HepG2 (cell line): Measurements from ENCODE around the gene IL6R. TPM values are rescaled to one million over a fixed set of nuclear protein-coding genes. Genes with fewer than 3 reads are reported as not detected.

Experiments used
- ADNP ChIP-seq: sonication (generic); formaldehyde crosslinking; IDR thresholded peaks from 2 replicates; pipeline ENCODE4 v1.4.0; 2020; ENCODE audit warnings: missing genetic modification reagents
- E2F5 ChIP-seq: sonication (generic); formaldehyde crosslinking; conservative IDR thresholded peaks from 2 replicates; pipeline ENCODE4 v1.4.0; 2020; ENCODE audit warnings: missing genetic modification reagents
- FIP1L1 ChIP-seq: fragments of 200-400 bp; formaldehyde crosslinking; IDR thresholded peaks from 2 replicates; pipeline ENCODE4 v1.6.1; 2018; ENCODE audit warnings: low read depth, mild to moderate bottlenecking, low read length, moderate library complexity, borderline replicate concordance; ENCODE audit not compliant: insufficient read depth
- FOXO1 ChIP-seq: sonication (generic); formaldehyde crosslinking; IDR thresholded peaks from 2 replicates; pipeline ENCODE4 v1.4.0; 2020; ENCODE audit warnings: missing genetic modification reagents
- MTA1 ChIP-seq: sonication (generic); formaldehyde crosslinking; IDR thresholded peaks from 2 replicates; pipeline ENCODE4 v1.4.0; 2020; ENCODE audit warnings: missing genetic modification reagents, mild to moderate bottlenecking, borderline replicate concordance
- NBN ChIP-seq: fragments of 450-650 bp; conservative IDR thresholded peaks from 2 replicates; pipeline ENCODE4 v1.6.1; 2017
- NCOA5 ChIP-seq: sonication (generic); formaldehyde crosslinking; IDR thresholded peaks from 2 replicates; pipeline ENCODE4 v1.4.0; 2020; ENCODE audit warnings: missing genetic modification reagents
- NFKBIZ ChIP-seq: IDR thresholded peaks from 2 replicates; pipeline ENCODE4 v1.6.1; 2018; ENCODE audit warnings: missing genetic modification reagents, missing compliant biosample characterization
- PITX1 ChIP-seq: sonication (generic); formaldehyde crosslinking; IDR thresholded peaks from 2 replicates; pipeline ENCODE4 v1.5.1; 2020; ENCODE audit warnings: mild to moderate bottlenecking, missing genetic modification reagents
- RFX3 ChIP-seq: IDR thresholded peaks from 2 replicates; pipeline ENCODE4 v1.6.1; 2016; ENCODE audit warnings: missing biosample characterization, missing genetic modification reagents
- SIN3B ChIP-seq: fragments of 150-350 bp; IDR thresholded peaks from 2 replicates; pipeline ENCODE4 v1.6.1; 2014; ENCODE audit warnings: low read length
- SIX1 ChIP-seq: sonication (generic); formaldehyde crosslinking; IDR thresholded peaks from 2 replicates; pipeline ENCODE4 v1.4.0; 2020; ENCODE audit warnings: missing genetic modification reagents, borderline replicate concordance
- SP2 ChIP-seq: sonication (generic); formaldehyde crosslinking; IDR thresholded peaks from 2 replicates; pipeline ENCODE4 v1.5.1; 2020; ENCODE audit warnings: mild to moderate bottlenecking, missing genetic modification reagents
- ZBTB46 ChIP-seq: sonication (generic); formaldehyde crosslinking; IDR thresholded peaks from 2 replicates; pipeline ENCODE4 v1.4.0; 2020; ENCODE audit warnings: mild to moderate bottlenecking, missing genetic modification reagents, borderline replicate concordance
- ZNF101 ChIP-seq: sonication (generic); formaldehyde crosslinking; IDR thresholded peaks from 2 replicates; pipeline ENCODE4 v1.4.0; 2020; ENCODE audit warnings: mild to moderate bottlenecking, low read depth, missing genetic modification reagents, borderline replicate concordance
- ZNF772 ChIP-seq: sonication (generic); formaldehyde crosslinking; IDR thresholded peaks from 2 replicates; pipeline ENCODE4 v1.5.0; 2020; ENCODE audit warnings: mild to moderate bottlenecking, missing genetic modification reagents
- ZNF788 ChIP-seq: sonication (generic); formaldehyde crosslinking; IDR thresholded peaks from 2 replicates; pipeline ENCODE4 v1.5.0; 2020; ENCODE audit warnings: mild to moderate bottlenecking, missing genetic modification reagents, borderline replicate concordance
- polyA plus RNA-seq, 8 experiments: library from polyadenylated mRNA; depleted of rRNA in 3 of 8; stranded (reverse) in 7 of 8; unstranded in 1 of 8; fragments of >200 nt; fragmentation: Illumina TruSeq in 4 of 8; extraction: Trizol in 4 of 8; gene quantifications; 2 replicates each; pipeline versions ENCODE4 v1.2.1 to v1.2.3, GENCODE V29; 2011 to 2016; ENCODE audit warnings: low read depth in 4 of 8, missing spikeins in 1 of 8, mixed read lengths in 1 of 8; ENCODE audit not compliant: insufficient read depth in 1 of 8
- total RNA-seq, 5 experiments: library from RNA; depleted of rRNA; stranded (reverse); fragments of >200 nt; fragmentation: Illumina TruSeq; extraction: Trizol; gene quantifications; 2 replicates each; pipeline ENCODE4 v1.2.3, GENCODE V29; 2016; ENCODE audit warnings: low read depth in 1 of 5
- TF ChIP-seq, protein P1 (sequence below): sonication (generic); formaldehyde crosslinking; IDR thresholded peaks from 2 replicates; pipeline ENCODE4; 2020; ENCODE audit warnings: missing genetic modification reagents, mild to moderate bottlenecking, borderline replicate concordance
- TF ChIP-seq, protein P2 (sequence below), 2 experiments: sonication (generic) in 1 of 2; formaldehyde crosslinking in 1 of 2; IDR thresholded peaks; 2 replicates each; pipeline versions ENCODE4 v1.6.1 to v1.9.0; 2014 to 2022; ENCODE audit warnings: antibody characterized with exemption in 1 of 2, borderline replicate concordance in 1 of 2, inconsistent platforms in 1 of 2, low read depth in 1 of 2, missing genetic modification reagents in 1 of 2

IL6R gene
- total and polyA plus RNA-seq, 2 of the 13 experiments (the other 11 are each of a cell fraction or from before 2014, with no cell fraction given), result 5.0 to 24.5 TPM

GRCh38 chr1:154408174-154408777 lies 3.1 kb downstream of the IL6R start (continued):
- no peak for TF ChIP-seq E2F5 (CRISPR knock-in tag)
- 0 out of 2 replicates have a peak, but pooled peaks have one; percentile 57 for TF ChIP-seq FOXO1 (CRISPR knock-in tag)
- no peak for TF ChIP-seq SIN3B
- TF ChIP-seq ADNP (CRISPR knock-in tag), result no peak
- no peak for TF ChIP-seq ZNF788
- TF ChIP-seq ZBTB46 (CRISPR knock-in tag), result no peak
- TF ChIP-seq SP2 (CRISPR knock-in tag), result no peak
- TF ChIP-seq, protein P1, sequence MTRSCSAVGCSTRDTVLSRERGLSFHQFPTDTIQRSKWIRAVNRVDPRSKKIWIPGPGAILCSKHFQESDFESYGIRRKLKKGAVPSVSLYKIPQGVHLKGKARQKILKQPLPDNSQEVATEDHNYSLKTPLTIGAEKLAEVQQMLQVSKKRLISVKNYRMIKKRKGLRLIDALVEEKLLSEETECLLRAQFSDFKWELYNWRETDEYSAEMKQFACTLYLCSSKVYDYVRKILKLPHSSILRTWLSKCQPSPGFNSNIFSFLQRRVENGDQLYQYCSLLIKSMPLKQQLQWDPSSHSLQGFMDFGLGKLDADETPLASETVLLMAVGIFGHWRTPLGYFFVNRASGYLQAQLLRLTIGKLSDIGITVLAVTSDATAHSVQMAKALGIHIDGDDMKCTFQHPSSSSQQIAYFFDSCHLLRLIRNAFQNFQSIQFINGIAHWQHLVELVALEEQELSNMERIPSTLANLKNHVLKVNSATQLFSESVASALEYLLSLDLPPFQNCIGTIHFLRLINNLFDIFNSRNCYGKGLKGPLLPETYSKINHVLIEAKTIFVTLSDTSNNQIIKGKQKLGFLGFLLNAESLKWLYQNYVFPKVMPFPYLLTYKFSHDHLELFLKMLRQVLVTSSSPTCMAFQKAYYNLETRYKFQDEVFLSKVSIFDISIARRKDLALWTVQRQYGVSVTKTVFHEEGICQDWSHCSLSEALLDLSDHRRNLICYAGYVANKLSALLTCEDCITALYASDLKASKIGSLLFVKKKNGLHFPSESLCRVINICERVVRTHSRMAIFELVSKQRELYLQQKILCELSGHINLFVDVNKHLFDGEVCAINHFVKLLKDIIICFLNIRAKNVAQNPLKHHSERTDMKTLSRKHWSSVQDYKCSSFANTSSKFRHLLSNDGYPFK (CRISPR knock-in tag), result no peak
- TF ChIP-seq NBN, result no peak
- TF ChIP-seq ZNF772 (CRISPR knock-in tag), result no peak
- TF ChIP-seq PITX1 (CRISPR knock-in tag), result peak; percentile 83
- 0 out of 2 replicates have a peak, but pooled peaks have one; percentile 22 for TF ChIP-seq RFX3 (CRISPR knock-in tag)
- no peak for TF ChIP-seq NFKBIZ (CRISPR knock-in tag)
- peak; percentile 34; the same call in 1 of the 2 replicates for TF ChIP-seq SIX1 (CRISPR knock-in tag)
- no peak for TF ChIP-seq MTA1 (CRISPR knock-in tag)
- TF ChIP-seq, protein P2, sequence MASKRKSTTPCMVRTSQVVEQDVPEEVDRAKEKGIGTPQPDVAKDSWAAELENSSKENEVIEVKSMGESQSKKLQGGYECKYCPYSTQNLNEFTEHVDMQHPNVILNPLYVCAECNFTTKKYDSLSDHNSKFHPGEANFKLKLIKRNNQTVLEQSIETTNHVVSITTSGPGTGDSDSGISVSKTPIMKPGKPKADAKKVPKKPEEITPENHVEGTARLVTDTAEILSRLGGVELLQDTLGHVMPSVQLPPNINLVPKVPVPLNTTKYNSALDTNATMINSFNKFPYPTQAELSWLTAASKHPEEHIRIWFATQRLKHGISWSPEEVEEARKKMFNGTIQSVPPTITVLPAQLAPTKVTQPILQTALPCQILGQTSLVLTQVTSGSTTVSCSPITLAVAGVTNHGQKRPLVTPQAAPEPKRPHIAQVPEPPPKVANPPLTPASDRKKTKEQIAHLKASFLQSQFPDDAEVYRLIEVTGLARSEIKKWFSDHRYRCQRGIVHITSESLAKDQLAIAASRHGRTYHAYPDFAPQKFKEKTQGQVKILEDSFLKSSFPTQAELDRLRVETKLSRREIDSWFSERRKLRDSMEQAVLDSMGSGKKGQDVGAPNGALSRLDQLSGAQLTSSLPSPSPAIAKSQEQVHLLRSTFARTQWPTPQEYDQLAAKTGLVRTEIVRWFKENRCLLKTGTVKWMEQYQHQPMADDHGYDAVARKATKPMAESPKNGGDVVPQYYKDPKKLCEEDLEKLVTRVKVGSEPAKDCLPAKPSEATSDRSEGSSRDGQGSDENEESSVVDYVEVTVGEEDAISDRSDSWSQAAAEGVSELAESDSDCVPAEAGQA (IDR thresholded peaks at IDR 0.05; ENCODE audit: low read depth), result no peak
- TF ChIP-seq, protein P2 (CRISPR knock-in tag; IDR thresholded peaks at IDR 0.05; ENCODE audit: borderline replicate concordance), result no peak
- TF ChIP-seq ZNF101, result no peak
- TF ChIP-seq NCOA5 (CRISPR knock-in tag), result no peak
- TF ChIP-seq FIP1L1, result no peak
